Posterior vena cava (tissue), 2 donors: Measurements from ENCODE around the gene RBM4. TPM values are rescaled to one million over a fixed set of nuclear protein-coding genes. Genes with fewer than 3 reads are reported as not detected.

Experiments
- DNase-seq: peaks from one replicate; pipeline ENCODE4 v3.0.0-alpha.2; 2020; ENCODE audit warnings: low spot score
- intact Hi-C, 2 donors: fragments of 100-400 bp; cut with DNase I; formaldehyde crosslinking; loops; one replicate each; pipeline versions ENCODE4 v1.14.1 to v1.14.2; 2022 to 2023
- total RNA-seq, 2 donors: library from RNA; stranded (reverse); fragmentation: NEBNext Ultra II Directional; extraction: Animal tissue kit (Norgen Biotek cat#: 25700); gene quantifications; one replicate each; pipeline ENCODE4 v1.2.1, GENCODE V29; 2021
- donor health status: DM: yes; HTN: yes; CAD: no.
- donor health status: DM: yes; HTN: yes; CAD: no.

Gene RBM4
- total RNA-seq, 2 donors from 2014 or later: 63.4 to 68.9 TPM

- intact Hi-C loops: loop anchor here in 1 of 2 donors (5.0 kb wide), 1 partner anchor 138 kb away; no protein-coding TSS in a partner anchor
- peak; percentile 95 for DNase-seq
These were observed 56.3 kb downstream of the RBM4 start for GRCh38 chr11:66694732-66695207.

Other genes starting within 250 kb of the RBM4 start
- gene NPAS4, start 217.7 kb upstream of the RBM4 start, total RNA-seq: 1 to 10 TPM; 2.6 to 6.5 TPM
- 10 to 100 TPM; 36.5 to 37.2 TPM for gene MRPL11, start 199.9 kb upstream of the RBM4 start, total RNA-seq
- gene PELI3, start 171.8 kb upstream of the RBM4 start, total RNA-seq: 10 to 100 TPM; 12.4 to 13.0 TPM
- gene DPP3, start 158.3 kb upstream of the RBM4 start, total RNA-seq: 10 to 100 TPM; 27.1 to 29.4 TPM
- gene BBS1, start 128.1 kb upstream of the RBM4 start, total RNA-seq: 10 to 100 TPM; 23.4 to 31.1 TPM
- 1 to 10 TPM; 9.0 TPM for gene ZDHHC24, start 92.7 kb upstream of the RBM4 start, total RNA-seq
- gene ACTN3, start 91.8 kb upstream of the RBM4 start, total RNA-seq: under 1 TPM; 0.14 to 0.51 TPM
- 10 to 100 TPM; 38.6 to 73.9 TPM for gene CTSF, start 70.1 kb upstream of the RBM4 start, total RNA-seq
- gene CCDC87, start 45.6 kb upstream of the RBM4 start, total RNA-seq: under 1 TPM; 0.24 to 0.46 TPM
- 10 to 100 TPM; 18.8 to 31.8 TPM for gene CCS, start 45.5 kb upstream of the RBM4 start, total RNA-seq
- gene RBM14, start 22.1 kb upstream of the RBM4 start, total RNA-seq: 10 to 100 TPM; 39.7 to 51.7 TPM
- 10 to 100 TPM in 1 of 2 donors, 1 to 10 TPM in 1; 9.0 to 10.2 TPM for gene RBM4B, start 39.2 kb downstream of the RBM4 start, total RNA-seq
- gene SPTBN2, start 90.5 kb downstream of the RBM4 start, total RNA-seq: 1 to 10 TPM; 4.2 to 5.9 TPM
- 1 to 10 TPM; 7.9 to 9.1 TPM for gene RCE1, start 204.7 kb downstream of the RBM4 start, total RNA-seq
- 10 to 100 TPM; 15.0 to 16.9 TPM for gene LRFN4, start 218.4 kb downstream of the RBM4 start, total RNA-seq